GM23338 (cell line): ENCODE data around the gene CBLIF.
"Not testable (repeated sequence)": the region's sequence is repeated elsewhere in the genome, so short reads cannot be mapped to it uniquely, and the experiment has no call there.

Experiments used
- EZH2phosphoT487 ChIP-seq: fragments of 200-600 bp; sonication (generic); IDR thresholded peaks from one replicate; pipeline ENCODE4 v1.8.1; 2018; ENCODE audit warnings: antibody characterized with exemption; ENCODE audit not compliant: unreplicated experiment
- NANOG ChIP-seq: IDR thresholded peaks from 2 replicates; pipeline ENCODE4 v1.6.1; 2016; ENCODE audit warnings: antibody characterized with exemption, borderline replicate concordance
- TF ChIP-seq, protein P1 (sequence below), 2 experiments: fragments of 200-600 bp in 1 of 2; sonication (generic) in 1 of 2; conservative IDR thresholded peaks; 2 replicates each; pipeline versions ENCODE4 v1.5.1 to v1.6.1; 2016 to 2017; ENCODE audit warnings: antibody characterized with exemption in 2 of 2, low read depth in 2 of 2, mild to moderate bottlenecking in 2 of 2, moderate library complexity in 1 of 2
- TF ChIP-seq, protein P2 (sequence below): IDR thresholded peaks from one replicate; pipeline ENCODE4 v1.6.1; 2018; ENCODE audit warnings: antibody characterized with exemption; ENCODE audit not compliant: unreplicated experiment

- TF ChIP-seq, protein P1, sequence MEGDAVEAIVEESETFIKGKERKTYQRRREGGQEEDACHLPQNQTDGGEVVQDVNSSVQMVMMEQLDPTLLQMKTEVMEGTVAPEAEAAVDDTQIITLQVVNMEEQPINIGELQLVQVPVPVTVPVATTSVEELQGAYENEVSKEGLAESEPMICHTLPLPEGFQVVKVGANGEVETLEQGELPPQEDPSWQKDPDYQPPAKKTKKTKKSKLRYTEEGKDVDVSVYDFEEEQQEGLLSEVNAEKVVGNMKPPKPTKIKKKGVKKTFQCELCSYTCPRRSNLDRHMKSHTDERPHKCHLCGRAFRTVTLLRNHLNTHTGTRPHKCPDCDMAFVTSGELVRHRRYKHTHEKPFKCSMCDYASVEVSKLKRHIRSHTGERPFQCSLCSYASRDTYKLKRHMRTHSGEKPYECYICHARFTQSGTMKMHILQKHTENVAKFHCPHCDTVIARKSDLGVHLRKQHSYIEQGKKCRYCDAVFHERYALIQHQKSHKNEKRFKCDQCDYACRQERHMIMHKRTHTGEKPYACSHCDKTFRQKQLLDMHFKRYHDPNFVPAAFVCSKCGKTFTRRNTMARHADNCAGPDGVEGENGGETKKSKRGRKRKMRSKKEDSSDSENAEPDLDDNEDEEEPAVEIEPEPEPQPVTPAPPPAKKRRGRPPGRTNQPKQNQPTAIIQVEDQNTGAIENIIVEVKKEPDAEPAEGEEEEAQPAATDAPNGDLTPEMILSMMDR (conservative IDR thresholded peaks at IDR 0.05; ENCODE audit: low read depth in 2 of 2), result not testable (repeated sequence)
- TF ChIP-seq, protein P2, sequence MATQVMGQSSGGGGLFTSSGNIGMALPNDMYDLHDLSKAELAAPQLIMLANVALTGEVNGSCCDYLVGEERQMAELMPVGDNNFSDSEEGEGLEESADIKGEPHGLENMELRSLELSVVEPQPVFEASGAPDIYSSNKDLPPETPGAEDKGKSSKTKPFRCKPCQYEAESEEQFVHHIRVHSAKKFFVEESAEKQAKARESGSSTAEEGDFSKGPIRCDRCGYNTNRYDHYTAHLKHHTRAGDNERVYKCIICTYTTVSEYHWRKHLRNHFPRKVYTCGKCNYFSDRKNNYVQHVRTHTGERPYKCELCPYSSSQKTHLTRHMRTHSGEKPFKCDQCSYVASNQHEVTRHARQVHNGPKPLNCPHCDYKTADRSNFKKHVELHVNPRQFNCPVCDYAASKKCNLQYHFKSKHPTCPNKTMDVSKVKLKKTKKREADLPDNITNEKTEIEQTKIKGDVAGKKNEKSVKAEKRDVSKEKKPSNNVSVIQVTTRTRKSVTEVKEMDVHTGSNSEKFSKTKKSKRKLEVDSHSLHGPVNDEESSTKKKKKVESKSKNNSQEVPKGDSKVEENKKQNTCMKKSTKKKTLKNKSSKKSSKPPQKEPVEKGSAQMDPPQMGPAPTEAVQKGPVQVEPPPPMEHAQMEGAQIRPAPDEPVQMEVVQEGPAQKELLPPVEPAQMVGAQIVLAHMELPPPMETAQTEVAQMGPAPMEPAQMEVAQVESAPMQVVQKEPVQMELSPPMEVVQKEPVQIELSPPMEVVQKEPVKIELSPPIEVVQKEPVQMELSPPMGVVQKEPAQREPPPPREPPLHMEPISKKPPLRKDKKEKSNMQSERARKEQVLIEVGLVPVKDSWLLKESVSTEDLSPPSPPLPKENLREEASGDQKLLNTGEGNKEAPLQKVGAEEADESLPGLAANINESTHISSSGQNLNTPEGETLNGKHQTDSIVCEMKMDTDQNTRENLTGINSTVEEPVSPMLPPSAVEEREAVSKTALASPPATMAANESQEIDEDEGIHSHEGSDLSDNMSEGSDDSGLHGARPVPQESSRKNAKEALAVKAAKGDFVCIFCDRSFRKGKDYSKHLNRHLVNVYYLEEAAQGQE, result not testable (repeated sequence)
- not testable (repeated sequence) for TF ChIP-seq NANOG, EZH2phosphoT487
These were observed 3.1 kb upstream of the CBLIF start for GRCh38 chr11:59848439-59848838.
